Gastrocnemius medialis (tissue), 4 donors: ENCODE data around the gene SMCO2.

Experiments
- CTCF ChIP-seq, 5 experiments: fragments of 450-650 bp in 3 of 5; fragments of 200-600 bp in 2 of 5; sonication (generic) in 2 of 5; IDR thresholded peaks in 4 of 5; conservative IDR thresholded peaks in 1 of 5; 1 replicate in 4 of 5; 2 replicates in 1 of 5; pipeline ENCODE4 v1.5.1; 2016 to 2019; ENCODE audit warnings: antibody characterized with exemption in 5 of 5, mild to moderate bottlenecking in 3 of 5, moderate library complexity in 3 of 5
- POLR2A ChIP-seq, 2 donors: fragments of 450-650 bp; IDR thresholded peaks; one replicate each; pipeline ENCODE4 v1.6.1; 2017; ENCODE audit warnings: antibody characterized with exemption in 2 of 2, mild to moderate bottlenecking in 2 of 2, moderate library complexity in 2 of 2

GRCh38 chr12:27517961-27518665, 71.6 kb downstream of the SMCO2 start:
- no peak for TF ChIP-seq CTCF (IDR thresholded peaks at IDR 0.05 in 4 of 5, conservative IDR thresholded peaks at IDR 0.05 in 1 of 5)
- no peak for TF ChIP-seq POLR2A (IDR thresholded peaks at IDR 0.05)
